Large intestine (tissue), 3 donors: ENCODE results near the gene TGIF2. TPM values are rescaled to one million over a fixed set of nuclear protein-coding genes. Genes with fewer than 3 reads are reported as not detected.
"Not testable (repeated sequence)": the region's sequence is repeated elsewhere in the genome, so short reads cannot be mapped to it uniquely, and the experiment has no call there.

ENCODE experiments used
- DNase-seq, 2 donors: peaks; one replicate each; pipeline versions ENCODE4 v3.0.0 to v3.0.0-alpha.2; 2013
- H3K27ac ChIP-seq: one replicate; pipeline ENCODE4 v1.5.1; 2013; ENCODE audit warnings: low read length
- H3K27me3 ChIP-seq: 2 replicates; pipeline ENCODE4 v1.6.1; 2013; ENCODE audit warnings: low read length; ENCODE audit not compliant: control insufficient read depth, insufficient read depth
- H3K36me3 ChIP-seq: 2 replicates; pipeline ENCODE4 v1.6.1; 2013; ENCODE audit warnings: low read length; ENCODE audit not compliant: control insufficient read depth, insufficient read depth
- H3K4me1 ChIP-seq: one replicate; pipeline ENCODE4 v1.6.1; 2013; ENCODE audit warnings: low read length; ENCODE audit not compliant: control insufficient read depth, insufficient read depth
- H3K4me3 ChIP-seq: one replicate; pipeline ENCODE4 v1.5.1; 2013; ENCODE audit warnings: low read length
- H3K9me3 ChIP-seq: one replicate; pipeline ENCODE4 v1.6.1; 2013; ENCODE audit warnings: mild to moderate bottlenecking, low read depth, low read length, moderate library complexity; ENCODE audit not compliant: control insufficient read depth
- WGBS: methylation state at CpG from one replicate; pipeline ENCODE4 v1.1.5; 2013; ENCODE audit warnings: low lambda C conversion rate; ENCODE audit not compliant: insufficient coverage; 5-methylcytosine and 5-hydroxymethylcytosine counted together
- polyA plus RNA-seq: library from polyadenylated mRNA; unstranded; fragments of 120-200 nt; gene quantifications from one replicate; pipeline ENCODE4 v1.2.1, GENCODE V29; 2013

TGIF2 gene
- polyA plus RNA-seq, 1 donor: 42.0 TPM

DNA sequence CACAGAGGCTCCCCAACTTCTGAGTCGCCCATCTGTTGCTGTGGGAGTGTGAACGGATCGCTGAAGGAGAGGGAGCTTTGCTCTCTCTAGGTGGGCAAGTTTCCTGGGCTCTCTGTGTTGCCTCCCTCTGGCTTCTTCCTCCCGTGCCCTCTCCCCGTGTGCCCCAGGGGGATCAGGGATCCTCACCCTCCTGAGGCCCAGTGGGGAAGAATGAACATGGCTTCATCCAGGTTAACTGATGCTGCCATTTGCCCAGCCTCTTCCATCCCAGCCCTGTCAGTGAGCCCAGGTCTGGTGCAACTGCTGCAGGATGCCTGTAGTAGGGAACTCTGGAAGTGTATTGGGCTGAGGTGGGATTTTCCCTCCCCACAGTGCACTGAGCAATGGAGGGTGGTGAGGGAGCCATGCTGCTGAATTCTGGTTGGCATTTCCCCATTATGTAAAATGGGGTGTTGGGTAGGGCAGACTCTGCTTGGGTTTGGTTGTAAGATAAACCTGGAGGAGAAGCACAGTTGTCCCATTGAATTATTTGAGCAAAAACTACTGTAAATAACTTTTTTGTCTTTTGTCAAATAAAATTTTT is 20.0 kb downstream of the TGIF2 start:
- no peaks in the 10 kb centered on the region for H3K9me3 ChIP-seq
- peaks cover 46% of the 10 kb centered on the region for H3K36me3 ChIP-seq
- no CpG with 5 or more reads among the region's 5 CpGs for WGBS
- DNase-seq: no peak
- H3K4me1 ChIP-seq: no peaks in the 10 kb centered on the region
- H3K27ac ChIP-seq: no peak overlapping the region
- no peaks in the 10 kb centered on the region for H3K27me3 ChIP-seq
- H3K4me3 ChIP-seq: no peak overlapping the region

DNA sequence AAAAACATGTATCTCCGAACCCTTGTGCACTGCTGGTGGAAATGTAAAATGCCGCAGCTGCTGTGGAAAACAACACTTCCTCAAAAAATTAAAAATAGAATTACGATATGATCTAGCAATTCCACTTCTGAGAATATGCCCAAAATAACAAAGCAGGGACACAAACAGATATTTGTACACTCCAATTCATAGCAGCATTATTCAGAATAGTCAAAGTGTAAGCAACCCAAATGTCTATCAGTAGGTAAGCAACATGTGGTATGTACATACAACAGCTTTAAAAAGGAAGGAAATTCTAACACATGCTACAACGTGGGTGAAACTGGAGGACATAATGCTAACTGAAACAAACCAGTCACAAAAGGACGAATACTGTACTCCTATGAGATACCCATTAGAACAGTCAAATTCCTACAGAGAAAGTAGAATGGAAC is 26.5 kb downstream of the TGIF2 start:
- Histone ChIP-seq H3K27ac (no peak overlapping the region), H3K27me3 (no peaks in the 10 kb centered on the region), H3K4me1 (peaks cover 3% of the 10 kb centered on the region), H3K36me3 (peaks cover 5% of the 10 kb centered on the region), H3K9me3 (no peaks in the 10 kb centered on the region), H3K4me3 (no peak overlapping the region)
- 100% methylated on average over 1 of the region's 5 CpGs for WGBS
- DNase-seq: no peak

DNA sequence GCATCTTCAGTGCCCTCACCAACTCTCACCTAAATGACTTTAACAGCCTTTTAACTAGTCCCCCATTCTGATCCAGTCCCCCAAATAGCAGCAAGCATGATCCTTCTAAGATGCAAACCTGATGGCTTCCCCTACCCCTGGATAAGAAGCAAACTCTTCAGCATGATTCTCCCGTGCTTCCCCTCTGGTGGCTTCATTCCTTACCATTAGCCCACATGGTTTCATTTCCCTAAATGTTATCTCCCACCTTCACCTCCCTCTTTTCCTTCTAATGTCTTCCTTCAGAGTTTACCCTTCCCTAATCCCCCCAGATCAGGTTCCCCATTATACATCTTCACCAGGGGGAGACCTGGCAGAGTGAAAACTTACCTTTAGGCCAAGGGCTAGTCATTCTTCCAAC is 28.1 kb downstream of the TGIF2 start:
- no peak for DNase-seq
- Histone ChIP-seq H3K4me1 (peaks cover 5% of the 10 kb centered on the region), H3K9me3 (no peaks in the 10 kb centered on the region), H3K36me3 (no peaks in the 10 kb centered on the region), H3K27ac (no peak overlapping the region), H3K27me3 (no peaks in the 10 kb centered on the region), H3K4me3 (no peak overlapping the region)
- WGBS: 40% methylated on average over 1 of the region's 1 CpG

DNA sequence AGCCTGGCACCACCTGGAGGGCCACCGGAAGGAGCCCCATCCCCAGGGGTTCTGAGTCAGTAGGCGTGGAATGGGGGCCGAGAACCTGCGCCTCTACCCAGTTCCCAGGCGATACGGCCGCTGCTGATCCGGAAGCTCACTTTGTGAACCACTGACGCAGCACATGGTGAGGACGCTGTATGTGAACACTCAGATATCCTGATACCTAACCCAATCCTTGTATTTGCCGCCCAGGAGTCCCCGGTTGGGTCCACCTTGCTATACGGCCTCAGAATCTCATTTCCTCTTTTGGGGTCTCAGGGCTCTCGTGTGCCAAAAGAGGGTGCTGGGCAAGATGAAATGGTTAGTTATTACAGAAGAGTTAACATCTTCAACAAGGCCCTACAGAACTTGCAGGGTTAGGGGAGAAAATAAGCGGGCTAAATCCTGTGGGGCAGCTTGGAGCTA is 31.6 kb downstream of the TGIF2 start:
- H3K4me1 ChIP-seq: peaks cover 16% of the 10 kb centered on the region
- no peaks in the 10 kb centered on the region for H3K9me3 ChIP-seq
- H3K4me3 ChIP-seq: peak overlapping the region; percentile 32
- H3K36me3 ChIP-seq: peaks cover 25% of the 10 kb centered on the region
- no peaks in the 10 kb centered on the region for H3K27me3 ChIP-seq
- no peak for DNase-seq
- peak overlapping the region; percentile 72 for H3K27ac ChIP-seq
- WGBS: no CpG with 5 or more reads among the region's 15 CpGs

DNA sequence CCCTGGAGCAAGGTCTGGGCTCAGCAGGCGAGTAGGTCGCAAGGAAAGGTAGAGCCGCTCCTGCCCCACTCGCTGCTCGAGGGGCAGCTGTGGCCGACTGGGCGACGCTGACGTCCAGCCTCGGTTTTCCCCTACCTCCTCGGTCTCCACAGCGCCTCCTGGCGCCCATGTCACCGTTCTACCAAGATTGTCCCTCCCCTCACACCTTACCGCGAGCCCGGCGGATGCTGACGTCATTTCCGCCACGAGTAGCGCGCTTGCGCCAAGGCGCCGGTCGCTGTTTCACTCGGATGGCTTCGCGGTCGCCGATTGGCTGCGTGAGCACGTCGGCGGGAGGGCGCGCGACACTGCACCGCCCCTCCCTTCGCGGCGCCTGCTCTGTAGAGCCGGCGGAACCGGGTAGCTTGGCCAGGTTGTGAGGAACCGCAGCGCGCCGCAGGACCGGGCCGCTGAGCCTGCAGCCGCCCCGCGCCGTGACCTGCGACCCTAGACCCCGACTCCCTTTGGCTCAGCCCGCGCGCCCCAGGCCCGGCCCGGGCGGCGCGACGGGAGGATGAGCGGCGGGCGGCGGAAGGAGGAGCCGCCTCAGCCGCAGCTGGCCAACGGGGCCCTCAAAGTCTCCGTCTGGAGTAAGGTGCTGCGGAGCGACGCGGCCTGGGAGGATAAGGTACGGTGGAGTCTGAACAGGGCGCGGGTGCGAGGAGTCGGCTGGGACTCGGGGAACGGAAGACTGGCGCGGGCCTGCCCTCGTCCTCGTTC is 32.2 kb downstream of the TGIF2 start, which contains the start of gene RAB5IF:
TSS of gene RAB5IF (plus strand) at position 381 of the 759 bp plus-strand sequence. CDS start at position 554, 173 bp downstream.
- peak; percentile 100 for DNase-seq
- H3K27ac ChIP-seq: peak within 1 kb of the TSS; percentile 89
- no CpG with 5 or more reads among the region's 90 CpGs for WGBS
- no peaks in the 10 kb centered on the region for H3K27me3 ChIP-seq
- no peaks in the 10 kb centered on the region for H3K9me3 ChIP-seq
- peaks cover 30% of the 10 kb centered on the region for H3K36me3 ChIP-seq
- H3K4me1 ChIP-seq: peaks cover 16% of the 10 kb centered on the region
- H3K4me3 ChIP-seq: peak within 1 kb of the TSS; percentile 87

DNA sequence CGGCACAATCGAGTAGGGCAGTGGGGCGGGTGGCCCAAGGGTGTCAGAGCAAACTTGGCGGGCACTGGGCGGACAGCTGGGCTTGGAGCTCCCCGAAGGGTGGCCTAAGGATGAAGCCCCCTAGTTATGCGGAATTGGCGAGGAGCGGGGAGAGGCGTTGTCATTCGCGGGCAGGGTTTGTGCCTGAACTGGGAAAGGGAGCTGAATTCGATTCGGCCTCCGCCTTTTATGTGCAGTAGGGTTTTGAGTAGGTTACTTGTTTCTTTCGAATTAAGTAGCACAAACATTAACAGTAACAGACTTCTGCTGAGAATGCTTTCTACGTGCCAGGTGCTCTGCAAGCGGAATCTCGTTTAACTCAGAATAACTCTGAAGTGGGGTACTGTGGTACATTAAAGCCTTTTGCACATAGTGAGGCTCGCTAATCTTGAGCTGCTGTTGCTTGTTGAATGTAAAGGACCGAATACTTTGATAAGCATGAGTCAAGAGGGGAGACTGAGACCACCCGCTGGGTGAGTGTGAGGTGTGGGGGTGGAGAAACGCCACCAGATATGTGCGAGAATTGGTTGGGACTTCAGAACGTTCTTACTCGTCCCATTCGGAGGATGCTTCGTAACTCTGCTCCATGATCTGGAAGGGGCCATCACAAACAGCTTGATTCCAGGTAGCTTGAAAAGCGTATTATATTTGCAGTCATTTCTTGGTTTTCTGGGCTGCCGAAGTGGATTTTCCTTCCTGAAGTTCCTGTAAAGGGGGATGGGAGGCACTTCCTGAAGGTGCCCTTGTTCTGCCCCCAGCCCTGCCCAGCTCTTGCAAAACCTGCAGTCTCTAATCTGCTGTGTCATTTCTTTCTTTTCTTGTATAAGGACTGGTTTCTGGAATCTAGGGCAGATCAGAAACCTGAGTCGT is 33.0 kb downstream of the TGIF2 start:
- Histone ChIP-seq H3K9me3 (no peaks in the 10 kb centered on the region), H3K4me3 (peak overlapping the region; percentile 87)
- WGBS: 20% methylated on average over 1 of the region's 31 CpGs

DNA sequence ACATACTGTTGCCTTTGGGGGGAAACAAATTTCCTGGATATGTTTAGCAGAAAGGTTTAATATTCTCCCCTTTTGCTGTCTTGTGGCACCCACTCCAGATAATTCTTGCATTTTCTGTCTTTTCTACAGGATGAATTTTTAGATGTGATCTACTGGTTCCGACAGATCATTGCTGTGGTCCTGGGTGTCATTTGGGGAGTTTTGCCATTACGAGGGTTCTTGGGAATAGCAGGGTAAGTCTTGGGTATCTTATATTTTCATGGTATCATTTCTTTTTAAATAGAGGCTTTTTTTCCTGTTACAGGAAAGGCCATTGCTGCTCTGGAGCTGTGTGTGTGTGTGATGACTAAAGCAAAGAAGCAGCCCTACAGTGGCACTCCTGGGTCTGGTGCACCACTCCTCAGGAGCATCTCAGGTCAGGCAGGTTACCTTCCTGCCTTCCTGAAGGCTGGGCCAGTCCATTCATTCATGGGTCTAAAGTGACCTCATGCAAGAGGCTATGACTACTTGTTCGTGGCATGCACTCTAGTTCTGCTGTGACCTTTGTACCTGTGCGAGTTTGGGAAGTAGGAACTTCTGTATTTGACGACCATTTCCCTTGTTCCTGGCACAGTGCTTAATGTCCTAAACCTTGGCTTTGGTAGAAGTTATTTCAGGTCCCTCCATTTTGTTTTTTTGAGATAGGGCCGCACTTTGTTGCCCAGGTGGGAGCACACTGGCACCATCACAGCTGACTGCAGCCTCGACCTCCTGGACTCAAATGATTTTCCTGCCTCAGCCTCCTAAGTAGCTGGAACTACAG is 34.4 kb downstream of the TGIF2 start:
- H3K4me3 ChIP-seq: no peak overlapping the region
- H3K27me3 ChIP-seq: no peaks in the 10 kb centered on the region
- peak overlapping the region; percentile 89 for H3K27ac ChIP-seq
- peaks cover 16% of the 10 kb centered on the region for H3K4me1 ChIP-seq
- WGBS: 100% methylated on average over 1 of the region's 7 CpGs
- peaks cover 52% of the 10 kb centered on the region for H3K36me3 ChIP-seq
- DNase-seq: peak; percentile 69 to 78
- no peaks in the 10 kb centered on the region for H3K9me3 ChIP-seq

More for the DNA sequence above, 33.0 kb downstream of the TGIF2 start:
- Histone ChIP-seq H3K4me1 (peaks cover 16% of the 10 kb centered on the region), H3K36me3 (peaks cover 39% of the 10 kb centered on the region), H3K27me3 (no peaks in the 10 kb centered on the region), H3K27ac (peak overlapping the region; percentile 89)
- DNase-seq: peak; percentile 73 to 86

DNA sequence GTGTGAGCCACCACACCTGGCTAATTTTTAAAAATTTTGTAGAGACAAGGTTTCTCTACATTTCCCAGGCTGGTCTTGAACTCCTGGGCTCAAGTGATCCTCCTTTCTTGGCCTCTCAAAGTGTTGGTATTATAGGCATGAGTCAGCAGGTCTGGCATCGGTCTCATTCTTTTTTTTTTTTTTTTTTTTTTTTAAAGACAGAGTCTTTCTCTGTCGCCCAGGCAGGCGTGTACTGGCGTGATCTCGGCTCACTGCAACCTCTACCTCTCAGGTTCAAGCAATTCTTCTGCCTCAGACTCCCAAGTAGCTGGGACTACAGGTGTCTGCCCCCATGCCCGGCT is 35.0 kb downstream of the TGIF2 start:
- H3K9me3 ChIP-seq, H3K4me3 ChIP-seq, H3K27me3 ChIP-seq, DNase-seq: not testable (repeated sequence)
- Histone ChIP-seq H3K4me1 (peaks cover 16% of the 10 kb centered on the region), H3K27ac (peak overlapping the region; percentile 89), H3K36me3 (peaks cover 54% of the 10 kb centered on the region)
- no CpG with 5 or more reads among the region's 6 CpGs for WGBS

DNA sequence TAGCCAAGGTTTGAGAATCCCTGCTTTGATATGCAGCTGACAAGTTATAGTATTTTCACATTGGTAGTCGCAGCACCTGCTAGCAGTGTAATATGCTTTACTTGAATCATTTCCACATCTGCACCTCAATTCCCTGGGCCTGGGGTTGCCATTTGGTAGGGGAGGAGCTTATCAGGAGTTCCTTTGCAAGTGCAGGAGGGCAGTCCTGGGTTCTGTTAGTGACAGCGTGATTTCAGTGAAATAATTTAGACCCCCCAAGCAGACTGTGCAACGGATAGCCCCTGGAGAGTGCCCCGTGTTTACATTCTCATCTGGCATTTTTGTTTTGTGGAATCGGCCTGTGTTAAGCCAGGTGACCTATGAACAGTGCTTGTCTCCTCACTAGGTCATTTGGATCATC is 38.2 kb downstream of the TGIF2 start:
- no peak for DNase-seq
- Histone ChIP-seq H3K4me3 (no peak overlapping the region), H3K27ac (no peak overlapping the region), H3K9me3 (no peaks in the 10 kb centered on the region), H3K27me3 (no peaks in the 10 kb centered on the region), H3K36me3 (peaks cover 72% of the 10 kb centered on the region), H3K4me1 (peaks cover 11% of the 10 kb centered on the region)
- no CpG with 5 or more reads among the region's 5 CpGs for WGBS
